Neural progenitor cell (in vitro differentiated cells): Measurements from ENCODE around the gene RPS6KA1. TPM values are rescaled to one million over a fixed set of nuclear protein-coding genes. Genes with fewer than 3 reads are reported as not detected.

Experiments
- DNase-seq: peaks from one replicate; pipeline ENCODE4 v3.0.0-alpha.2; 2016; ENCODE audit warnings: low spot score
- H2AFZ ChIP-seq: fragments of 200-600 bp; sonication (generic); replicated peaks from 2 replicates; pipeline ENCODE4 v1.6.1; 2016; ENCODE audit warnings: antibody characterized with exemption
- H3F3A ChIP-seq: fragments of 200-600 bp; sonication (generic); 2 replicates; pipeline ENCODE4 v1.6.1; 2016; ENCODE audit warnings: antibody characterized with exemption, low read depth
- H3K27ac ChIP-seq: fragments of 200-600 bp; sonication (generic); 2 replicates; pipeline ENCODE4 v1.5.1; 2016; ENCODE audit warnings: mild to moderate bottlenecking
- H3K27me3 ChIP-seq: fragments of 200-600 bp; sonication (generic); 2 replicates; pipeline ENCODE4 v1.6.1; 2016; ENCODE audit warnings: mild to moderate bottlenecking, moderate library complexity
- H3K36me3 ChIP-seq: fragments of 200-600 bp; sonication (generic); 2 replicates; pipeline ENCODE4 v1.5.1; 2016
- H3K4me1 ChIP-seq: fragments of 200-600 bp; sonication (generic); 2 replicates; pipeline ENCODE4 v1.6.1; 2016; ENCODE audit warnings: mixed run types
- H3K4me2 ChIP-seq: fragments of 200-600 bp; sonication (generic); 2 replicates; pipeline ENCODE4 v1.6.1; 2016
- H3K4me3 ChIP-seq: fragments of 200-600 bp; sonication (generic); 2 replicates; pipeline ENCODE4 v1.5.1; 2016
- H3K79me2 ChIP-seq: fragments of 200-600 bp; sonication (generic); 2 replicates; pipeline ENCODE4 v1.6.1; 2016; ENCODE audit warnings: low read depth
- H3K9ac ChIP-seq: fragments of 200-600 bp; sonication (generic); 2 replicates; pipeline ENCODE4 v1.6.1; 2016
- H3K9me3 ChIP-seq: fragments of 200-600 bp; sonication (generic); 2 replicates; pipeline ENCODE4 v1.5.1; 2016; ENCODE audit warnings: low read depth
- H4K20me1 ChIP-seq: fragments of 200-600 bp; sonication (generic); 2 replicates; pipeline ENCODE4 v1.6.1; 2016; ENCODE audit warnings: low read depth
- H3K27ac Mint-ChIP-seq: 3 replicates; pipeline ENCODE4 v1.8.0; 2021; ENCODE audit warnings: mixed read lengths
- H3K27me3 Mint-ChIP-seq: 2 replicates; pipeline ENCODE4 v1.8.0; 2022; ENCODE audit warnings: low read depth, mild to moderate bottlenecking, inconsistent platforms, moderate library complexity, mixed read lengths; ENCODE audit not compliant: insufficient read depth
- H3K36me3 Mint-ChIP-seq: 3 replicates; pipeline ENCODE4 v1.8.0; 2021; ENCODE audit warnings: mixed read lengths
- H3K4me1 Mint-ChIP-seq: 3 replicates; pipeline ENCODE4 v1.8.0; 2021; ENCODE audit warnings: mixed read lengths
- H3K4me3 Mint-ChIP-seq: 3 replicates; pipeline ENCODE4 v1.8.0; 2021; ENCODE audit warnings: mild to moderate bottlenecking, moderate library complexity, mixed read lengths
- H3K9me3 Mint-ChIP-seq: 3 replicates; pipeline ENCODE4 v1.8.0; 2020; ENCODE audit warnings: mixed read lengths
- EZH2 ChIP-seq: fragments of 200-600 bp; sonication (generic); IDR thresholded peaks from 2 replicates; pipeline ENCODE4 v1.6.1; 2017; ENCODE audit warnings: antibody characterized with exemption, mild to moderate bottlenecking, moderate library complexity
- EZH2phosphoT487 ChIP-seq: fragments of 200-600 bp; sonication (generic); IDR thresholded peaks from 2 replicates; pipeline ENCODE4 v1.6.1; 2017; ENCODE audit warnings: antibody characterized with exemption
- total RNA-seq: library from RNA; depleted of rRNA; stranded (reverse); fragments of >200 nt; gene quantifications from 2 replicates; pipeline ENCODE4 v1.2.3, GENCODE V29; 2015; ENCODE audit warnings: low replicate concordance
- TF ChIP-seq, protein P1 (sequence below): fragments of 200-600 bp; sonication (generic); IDR thresholded peaks from 2 replicates; pipeline ENCODE4 v1.5.1; 2017; ENCODE audit warnings: antibody characterized with exemption, mild to moderate bottlenecking

The RPS6KA1 gene
- total RNA-seq, 1 donor from 2014 or later = 18.7 TPM

DNA sequence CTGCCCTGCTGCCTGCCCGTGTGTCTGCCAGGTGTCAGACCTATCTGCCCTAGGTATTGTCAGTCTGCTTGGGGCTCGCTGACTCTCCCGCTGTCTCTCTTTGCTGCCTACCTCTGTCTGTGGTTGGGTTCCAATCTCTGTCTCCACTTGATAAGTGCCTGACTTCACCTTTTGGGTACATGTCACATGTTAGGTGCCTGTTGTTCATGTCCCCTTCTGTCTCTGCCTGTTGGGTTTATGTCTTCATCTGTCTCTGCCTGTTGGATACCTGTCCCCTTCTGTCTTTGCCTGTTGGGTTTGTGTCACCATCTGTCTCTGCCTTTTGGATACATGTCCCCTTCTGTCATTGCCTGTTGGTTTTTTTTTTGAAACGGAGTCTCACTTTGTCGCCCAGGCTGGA lies 14.6 kb downstream of the RPS6KA1 start:
- Histone ChIP-seq H4K20me1 (no peaks in the 10 kb centered on the region), H2AFZ (no peak overlapping the region), H3K27me3 (no peaks in the 10 kb centered on the region), H3K36me3 (no peaks in the 10 kb centered on the region), H3K27ac (no peak overlapping the region), H3K79me2 (no peaks in the 10 kb centered on the region), H3K9me3 (no peaks in the 10 kb centered on the region), H3K9ac (no peak overlapping the region), H3K4me3 (no peak overlapping the region), H3K4me1 (peaks cover 7% of the 10 kb centered on the region), H3F3A (no peaks in the 10 kb centered on the region), H3K4me2 (no peak overlapping the region)
- Mint-ChIP-seq H3K36me3 (peaks cover 2% of the 10 kb centered on the region), H3K4me1 (peaks cover 20% of the 10 kb centered on the region), H3K4me3 (no peak overlapping the region), H3K27ac (no peak overlapping the region), H3K9me3 (no peaks in the 10 kb centered on the region), H3K27me3 (peaks cover 9% of the 10 kb centered on the region)
- no peak for DNase-seq
- TF ChIP-seq, protein P1, sequence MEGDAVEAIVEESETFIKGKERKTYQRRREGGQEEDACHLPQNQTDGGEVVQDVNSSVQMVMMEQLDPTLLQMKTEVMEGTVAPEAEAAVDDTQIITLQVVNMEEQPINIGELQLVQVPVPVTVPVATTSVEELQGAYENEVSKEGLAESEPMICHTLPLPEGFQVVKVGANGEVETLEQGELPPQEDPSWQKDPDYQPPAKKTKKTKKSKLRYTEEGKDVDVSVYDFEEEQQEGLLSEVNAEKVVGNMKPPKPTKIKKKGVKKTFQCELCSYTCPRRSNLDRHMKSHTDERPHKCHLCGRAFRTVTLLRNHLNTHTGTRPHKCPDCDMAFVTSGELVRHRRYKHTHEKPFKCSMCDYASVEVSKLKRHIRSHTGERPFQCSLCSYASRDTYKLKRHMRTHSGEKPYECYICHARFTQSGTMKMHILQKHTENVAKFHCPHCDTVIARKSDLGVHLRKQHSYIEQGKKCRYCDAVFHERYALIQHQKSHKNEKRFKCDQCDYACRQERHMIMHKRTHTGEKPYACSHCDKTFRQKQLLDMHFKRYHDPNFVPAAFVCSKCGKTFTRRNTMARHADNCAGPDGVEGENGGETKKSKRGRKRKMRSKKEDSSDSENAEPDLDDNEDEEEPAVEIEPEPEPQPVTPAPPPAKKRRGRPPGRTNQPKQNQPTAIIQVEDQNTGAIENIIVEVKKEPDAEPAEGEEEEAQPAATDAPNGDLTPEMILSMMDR = no peak
- TF ChIP-seq EZH2phosphoT487 (no peak), EZH2 (no peak)

DNA sequence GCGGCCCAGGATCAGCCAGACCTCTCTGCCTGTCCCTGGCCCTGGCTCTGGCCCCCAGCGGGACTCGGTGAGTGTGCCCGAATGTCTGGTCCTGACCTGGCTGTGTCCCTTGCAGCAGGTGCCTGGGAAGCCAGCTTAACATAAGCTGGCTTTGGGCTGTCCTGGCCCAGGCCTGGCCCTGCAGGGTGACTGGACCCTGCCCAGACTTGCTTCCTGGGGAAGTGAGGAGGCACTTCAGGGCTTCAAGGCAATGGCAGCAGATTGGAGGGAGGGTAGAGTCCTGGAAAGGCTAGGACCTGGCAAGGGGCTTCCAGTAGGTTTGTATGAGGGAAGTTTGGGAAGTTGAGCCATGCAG lies 16.4 kb downstream of the RPS6KA1 start:
- no peaks in the 10 kb centered on the region for H3K79me2 ChIP-seq
- peaks cover 7% of the 10 kb centered on the region for H3K27me3 Mint-ChIP-seq
- no peak for DNase-seq
- peaks cover 7% of the 10 kb centered on the region for H3K4me1 ChIP-seq
- H3K27ac ChIP-seq = no peak overlapping the region
- H3K4me1 Mint-ChIP-seq = peaks cover 20% of the 10 kb centered on the region
- no peaks in the 10 kb centered on the region for H3K27me3 ChIP-seq
- no peaks in the 10 kb centered on the region for H4K20me1 ChIP-seq
- no peak overlapping the region for H3K4me3 Mint-ChIP-seq
- no peaks in the 10 kb centered on the region for H3K9me3 ChIP-seq
- H3K4me2 ChIP-seq = no peak overlapping the region
- H3K4me3 ChIP-seq = no peak overlapping the region
- H3F3A ChIP-seq = no peaks in the 10 kb centered on the region
- no peaks in the 10 kb centered on the region for H3K9me3 Mint-ChIP-seq
- no peaks in the 10 kb centered on the region for H3K36me3 ChIP-seq
- peak overlapping the region; percentile 53 for H3K27ac Mint-ChIP-seq
- H3K9ac ChIP-seq = no peak overlapping the region
- TF ChIP-seq EZH2phosphoT487 = no peak
- TF ChIP-seq EZH2 = no peak
- TF ChIP-seq, protein P1 = no peak
- peaks cover 2% of the 10 kb centered on the region for H3K36me3 Mint-ChIP-seq
- H2AFZ ChIP-seq = no peak overlapping the region

DNA sequence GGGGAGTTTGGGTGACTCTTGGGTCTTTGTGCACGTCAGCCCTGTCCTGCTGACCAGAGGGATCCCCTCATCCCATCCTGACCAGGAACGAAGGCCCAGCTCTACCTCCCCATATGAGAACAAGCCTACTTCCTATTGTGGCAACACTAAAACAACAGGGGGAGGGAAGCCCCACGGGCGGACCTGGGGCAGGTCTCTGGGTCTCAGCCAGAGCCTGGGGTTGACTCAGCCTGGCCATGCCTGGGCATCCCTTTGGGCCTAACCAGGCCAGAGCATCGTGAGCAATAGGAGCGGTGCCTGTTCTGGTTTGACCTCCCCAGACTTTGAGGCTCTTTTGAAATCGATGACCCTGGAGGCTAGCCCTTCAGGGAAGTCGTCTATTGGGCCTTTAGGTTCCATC lies 16.8 kb downstream of the RPS6KA1 start:
- no peak overlapping the region for H3K4me3 ChIP-seq
- no peaks in the 10 kb centered on the region for H3K36me3 ChIP-seq
- H3K27ac ChIP-seq = no peak overlapping the region
- peaks cover 2% of the 10 kb centered on the region for H3K36me3 Mint-ChIP-seq
- no peak overlapping the region for H3K9ac ChIP-seq
- H3F3A ChIP-seq = no peaks in the 10 kb centered on the region
- no peak overlapping the region for H3K4me2 ChIP-seq
- no peaks in the 10 kb centered on the region for H3K9me3 Mint-ChIP-seq
- H4K20me1 ChIP-seq = no peaks in the 10 kb centered on the region
- H3K27me3 ChIP-seq = no peaks in the 10 kb centered on the region
- peaks cover 7% of the 10 kb centered on the region for H3K27me3 Mint-ChIP-seq
- peaks cover 20% of the 10 kb centered on the region for H3K4me1 Mint-ChIP-seq
- H3K4me1 ChIP-seq = peaks cover 7% of the 10 kb centered on the region
- TF ChIP-seq EZH2phosphoT487 (no peak), EZH2 (no peak)
- TF ChIP-seq, protein P1 = no peak
- H3K27ac Mint-ChIP-seq = no peak overlapping the region
- no peak for DNase-seq
- H3K9me3 ChIP-seq = no peaks in the 10 kb centered on the region
- H2AFZ ChIP-seq = no peak overlapping the region
- no peak overlapping the region for H3K4me3 Mint-ChIP-seq
- H3K79me2 ChIP-seq = no peaks in the 10 kb centered on the region

DNA sequence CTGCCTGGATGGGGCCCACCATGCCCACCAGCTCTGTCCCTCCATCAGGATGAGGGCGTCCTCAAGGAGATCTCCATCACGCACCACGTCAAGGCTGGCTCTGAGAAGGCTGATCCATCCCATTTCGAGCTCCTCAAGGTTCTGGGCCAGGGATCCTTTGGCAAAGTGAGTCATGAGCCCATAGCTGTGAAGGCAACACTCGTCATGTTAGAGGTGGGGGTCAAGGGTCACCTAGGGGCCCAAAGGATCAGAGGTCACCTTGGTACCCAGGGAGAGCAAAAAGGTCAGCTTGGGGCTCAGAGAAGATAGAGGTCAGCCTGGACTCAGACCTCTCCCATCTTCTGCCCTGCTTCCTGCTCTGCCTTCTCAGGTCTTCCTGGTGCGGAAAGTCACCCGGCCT lies 17.3 kb downstream of the RPS6KA1 start:
- peak overlapping the region; percentile 79 for H3K27ac Mint-ChIP-seq
- H3K4me3 ChIP-seq = no peak overlapping the region
- H3K36me3 ChIP-seq = no peaks in the 10 kb centered on the region
- peaks cover 6% of the 10 kb centered on the region for H3K27me3 Mint-ChIP-seq
- no peaks in the 10 kb centered on the region for H3K9me3 ChIP-seq
- DNase-seq = no peak
- no peaks in the 10 kb centered on the region for H3K27me3 ChIP-seq
- H3K4me1 ChIP-seq = peaks cover 2% of the 10 kb centered on the region
- H3K4me1 Mint-ChIP-seq = peaks cover 16% of the 10 kb centered on the region
- H3K79me2 ChIP-seq = no peaks in the 10 kb centered on the region
- H2AFZ ChIP-seq = no peak overlapping the region
- no peaks in the 10 kb centered on the region for H3K9me3 Mint-ChIP-seq
- TF ChIP-seq EZH2 (no peak), EZH2phosphoT487 (no peak)
- TF ChIP-seq, protein P1 = no peak
- H3K4me2 ChIP-seq = no peak overlapping the region
- H3K9ac ChIP-seq = no peak overlapping the region
- H3K27ac ChIP-seq = no peak overlapping the region
- peaks cover 2% of the 10 kb centered on the region for H3K36me3 Mint-ChIP-seq
- H4K20me1 ChIP-seq = no peaks in the 10 kb centered on the region
- H3K4me3 Mint-ChIP-seq = no peak overlapping the region
- no peaks in the 10 kb centered on the region for H3F3A ChIP-seq
